Ishikawa (cell line): ENCODE results near the gene C14orf119.

Source experiments
- CEBPB ChIP-seq: IDR thresholded peaks from 2 replicates; pipeline ENCODE4 v1.6.1; 2012
- CREB1 ChIP-seq: IDR thresholded peaks from 2 replicates; pipeline ENCODE4 v1.6.1; 2012; ENCODE audit warnings: low read depth
- EGR1 ChIP-seq: IDR thresholded peaks from 2 replicates; pipeline ENCODE4 v1.6.1; 2012
- EP300 ChIP-seq: IDR thresholded peaks from 2 replicates; pipeline ENCODE4 v1.6.1; 2012; ENCODE audit warnings: borderline replicate concordance
- FOXM1 ChIP-seq: IDR thresholded peaks from 2 replicates; pipeline ENCODE4 v1.6.1; 2012; ENCODE audit warnings: low read depth, borderline replicate concordance
- NFIC ChIP-seq: IDR thresholded peaks from 2 replicates; pipeline ENCODE4 v1.6.1; 2012
- RAD21 ChIP-seq: IDR thresholded peaks from 2 replicates; pipeline ENCODE4 v1.6.1; 2012; ENCODE audit warnings: low read depth
- TAF1 ChIP-seq: IDR thresholded peaks from 2 replicates; pipeline ENCODE4 v1.6.1; 2012; ENCODE audit warnings: low read depth, mild to moderate bottlenecking
- TCF12 ChIP-seq: IDR thresholded peaks from 2 replicates; pipeline ENCODE4 v1.6.1; 2012; ENCODE audit warnings: low read depth
- TEAD4 ChIP-seq: IDR thresholded peaks from 2 replicates; pipeline ENCODE4 v1.6.1; 2012
- YY1 ChIP-seq: IDR thresholded peaks from 2 replicates; pipeline ENCODE4 v1.6.1; 2012; ENCODE audit warnings: low read depth
- ZBTB7A ChIP-seq: IDR thresholded peaks from 2 replicates; pipeline ENCODE4 v1.6.1; 2012; ENCODE audit warnings: low read depth
- TF ChIP-seq, protein P1 (sequence below): IDR thresholded peaks from 2 replicates; pipeline ENCODE4 v1.6.1; 2012
- TF ChIP-seq, protein P2 (sequence below): IDR thresholded peaks from 2 replicates; pipeline ENCODE4 v1.6.1; 2012
- TF ChIP-seq, protein P3 (sequence below): IDR thresholded peaks from 2 replicates; pipeline ENCODE4 v1.6.1; 2012; ENCODE audit warnings: low read depth, mild to moderate bottlenecking

C14orf119 gene

DNA sequence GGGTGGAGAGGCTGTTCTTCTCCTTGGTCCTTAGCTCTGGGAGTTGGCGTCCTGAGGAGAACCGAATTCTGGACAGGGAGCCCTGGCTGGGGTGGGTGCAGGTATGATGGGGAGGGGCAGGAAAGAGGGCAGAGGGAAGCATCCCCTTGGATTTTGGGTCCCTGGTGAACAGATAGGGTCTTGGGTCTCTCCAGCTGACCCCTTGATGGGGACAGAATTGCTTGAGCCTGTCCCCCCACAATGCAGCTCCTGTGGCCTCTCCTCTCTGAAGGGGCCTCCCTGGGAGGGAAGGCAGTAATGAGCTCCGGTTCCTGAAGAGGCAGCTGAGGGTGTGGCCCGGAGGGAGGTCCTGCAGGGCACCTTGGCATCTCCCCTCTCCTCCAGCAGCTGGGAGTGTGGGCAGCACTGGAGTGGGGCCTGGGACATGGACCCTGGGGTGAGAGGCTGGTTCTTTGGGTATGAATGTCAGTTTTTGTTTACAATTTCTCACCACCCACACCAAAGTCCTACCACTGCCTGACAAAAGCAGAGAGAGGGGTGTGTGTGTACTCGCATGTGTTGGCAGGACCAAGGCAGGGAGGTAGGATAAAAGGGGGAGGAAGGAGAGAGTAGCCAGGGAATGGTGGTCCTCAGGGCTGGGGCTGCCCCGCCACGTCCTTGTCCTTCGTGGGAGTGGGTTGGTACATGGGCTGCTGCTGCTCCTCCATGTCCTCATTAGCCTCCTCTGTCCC lies 31.4 kb downstream of the C14orf119 start:
- TF ChIP-seq YY1: no peak

DNA sequence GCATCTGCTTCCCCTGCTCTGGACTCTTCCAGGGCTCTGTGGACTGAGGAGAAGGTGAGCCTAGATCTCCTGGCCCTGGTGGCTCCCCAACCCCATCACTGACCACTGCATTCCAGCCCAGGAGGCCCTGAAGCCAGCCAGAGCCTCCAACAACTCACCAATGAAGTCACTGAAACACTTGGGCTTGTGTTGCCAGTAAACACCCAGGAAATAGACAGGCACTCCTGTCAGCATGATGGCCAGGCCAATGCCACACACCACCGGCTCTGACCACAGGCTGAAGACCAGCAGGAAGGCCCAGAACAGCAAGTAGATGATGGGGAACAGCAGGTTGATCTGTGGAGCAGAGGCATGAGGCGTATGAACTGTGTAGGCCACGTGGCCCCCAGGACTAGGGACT lies 32.6 kb downstream of the C14orf119 start:
- TF ChIP-seq EGR1: no peak
- TF ChIP-seq NFIC: no peak
- no peak for TF ChIP-seq TCF12
- TF ChIP-seq EP300: no peak
- TF ChIP-seq YY1: no peak
- TF ChIP-seq, protein P1, sequence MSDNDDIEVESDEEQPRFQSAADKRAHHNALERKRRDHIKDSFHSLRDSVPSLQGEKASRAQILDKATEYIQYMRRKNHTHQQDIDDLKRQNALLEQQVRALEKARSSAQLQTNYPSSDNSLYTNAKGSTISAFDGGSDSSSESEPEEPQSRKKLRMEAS: no peak
- no peak for TF ChIP-seq TEAD4
- TF ChIP-seq CEBPB: no peak
- TF ChIP-seq, protein P2, sequence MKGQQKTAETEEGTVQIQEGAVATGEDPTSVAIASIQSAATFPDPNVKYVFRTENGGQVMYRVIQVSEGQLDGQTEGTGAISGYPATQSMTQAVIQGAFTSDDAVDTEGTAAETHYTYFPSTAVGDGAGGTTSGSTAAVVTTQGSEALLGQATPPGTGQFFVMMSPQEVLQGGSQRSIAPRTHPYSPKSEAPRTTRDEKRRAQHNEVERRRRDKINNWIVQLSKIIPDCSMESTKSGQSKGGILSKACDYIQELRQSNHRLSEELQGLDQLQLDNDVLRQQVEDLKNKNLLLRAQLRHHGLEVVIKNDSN: no peak

DNA sequence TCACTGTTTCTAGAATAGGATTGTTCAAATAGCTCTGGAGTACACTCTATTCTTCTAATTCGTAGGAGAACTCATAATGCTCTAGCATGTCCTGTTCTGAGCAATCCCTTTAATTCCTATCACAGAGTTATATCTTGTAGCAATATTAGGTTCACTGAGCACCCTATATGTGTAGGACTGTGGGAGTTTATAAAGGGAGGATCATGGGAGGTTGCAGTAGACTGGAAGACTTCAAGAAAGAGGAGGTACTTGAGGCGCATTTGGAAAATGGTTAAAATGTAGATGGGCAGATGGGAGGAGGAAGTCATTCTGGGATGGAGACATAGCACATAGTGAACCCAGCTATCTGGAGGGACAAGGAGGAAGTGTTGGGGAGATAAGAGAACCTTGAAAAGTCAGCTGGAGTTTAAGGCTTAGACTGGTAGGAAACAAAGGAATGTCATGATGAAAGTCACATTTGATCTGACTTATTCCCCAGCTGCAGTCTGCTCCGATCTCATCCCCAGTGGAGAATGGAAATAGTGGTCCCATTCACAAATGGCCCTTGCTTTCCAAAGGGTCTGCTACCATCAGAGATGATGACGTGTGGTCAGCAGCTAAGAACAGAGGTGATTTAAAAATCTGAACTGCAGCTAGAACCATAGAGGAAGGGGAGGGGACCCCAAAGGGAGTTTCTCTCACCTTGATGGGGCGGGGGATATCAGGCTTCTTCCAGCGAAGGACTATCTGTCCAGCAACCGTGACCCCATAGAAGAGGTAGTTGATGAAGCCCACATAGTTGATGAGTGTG lies 33.9 kb downstream of the C14orf119 start:
- TF ChIP-seq ZBTB7A: no peak
- TF ChIP-seq, protein P3, sequence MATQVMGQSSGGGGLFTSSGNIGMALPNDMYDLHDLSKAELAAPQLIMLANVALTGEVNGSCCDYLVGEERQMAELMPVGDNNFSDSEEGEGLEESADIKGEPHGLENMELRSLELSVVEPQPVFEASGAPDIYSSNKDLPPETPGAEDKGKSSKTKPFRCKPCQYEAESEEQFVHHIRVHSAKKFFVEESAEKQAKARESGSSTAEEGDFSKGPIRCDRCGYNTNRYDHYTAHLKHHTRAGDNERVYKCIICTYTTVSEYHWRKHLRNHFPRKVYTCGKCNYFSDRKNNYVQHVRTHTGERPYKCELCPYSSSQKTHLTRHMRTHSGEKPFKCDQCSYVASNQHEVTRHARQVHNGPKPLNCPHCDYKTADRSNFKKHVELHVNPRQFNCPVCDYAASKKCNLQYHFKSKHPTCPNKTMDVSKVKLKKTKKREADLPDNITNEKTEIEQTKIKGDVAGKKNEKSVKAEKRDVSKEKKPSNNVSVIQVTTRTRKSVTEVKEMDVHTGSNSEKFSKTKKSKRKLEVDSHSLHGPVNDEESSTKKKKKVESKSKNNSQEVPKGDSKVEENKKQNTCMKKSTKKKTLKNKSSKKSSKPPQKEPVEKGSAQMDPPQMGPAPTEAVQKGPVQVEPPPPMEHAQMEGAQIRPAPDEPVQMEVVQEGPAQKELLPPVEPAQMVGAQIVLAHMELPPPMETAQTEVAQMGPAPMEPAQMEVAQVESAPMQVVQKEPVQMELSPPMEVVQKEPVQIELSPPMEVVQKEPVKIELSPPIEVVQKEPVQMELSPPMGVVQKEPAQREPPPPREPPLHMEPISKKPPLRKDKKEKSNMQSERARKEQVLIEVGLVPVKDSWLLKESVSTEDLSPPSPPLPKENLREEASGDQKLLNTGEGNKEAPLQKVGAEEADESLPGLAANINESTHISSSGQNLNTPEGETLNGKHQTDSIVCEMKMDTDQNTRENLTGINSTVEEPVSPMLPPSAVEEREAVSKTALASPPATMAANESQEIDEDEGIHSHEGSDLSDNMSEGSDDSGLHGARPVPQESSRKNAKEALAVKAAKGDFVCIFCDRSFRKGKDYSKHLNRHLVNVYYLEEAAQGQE: no peak
- TF ChIP-seq, protein P1: no peak
- TF ChIP-seq EP300: no peak
- no peak for TF ChIP-seq EGR1
- TF ChIP-seq CREB1: no peak
- no peak for TF ChIP-seq NFIC
- TF ChIP-seq YY1: no peak
- TF ChIP-seq TEAD4: no peak
- TF ChIP-seq TCF12: no peak

DNA sequence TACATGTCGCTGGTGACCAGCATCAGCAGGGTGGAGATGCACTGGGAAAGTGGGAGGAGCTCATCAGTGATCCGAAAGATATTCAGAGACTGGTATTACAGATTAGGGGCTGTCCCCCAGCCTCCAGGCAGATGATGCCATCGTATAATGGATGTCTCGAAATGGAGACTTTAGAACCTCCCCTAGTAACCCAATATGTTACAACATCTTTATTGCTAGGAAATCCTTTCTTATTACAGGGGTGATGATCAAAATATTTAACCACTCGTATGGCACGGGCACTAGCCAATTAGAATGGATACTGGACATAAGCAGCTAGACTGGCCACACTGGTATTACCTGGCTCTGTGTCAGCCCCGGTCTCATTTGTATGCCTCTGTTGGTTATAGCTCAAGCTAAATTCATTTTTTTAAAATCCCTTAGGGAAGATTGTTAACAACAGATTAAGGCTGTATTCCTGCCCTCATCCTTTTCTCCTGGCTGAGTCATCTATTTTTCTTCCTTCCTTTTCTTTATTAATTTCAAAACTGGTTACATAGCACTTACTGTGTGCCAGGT lies 34.5 kb downstream of the C14orf119 start:
- TF ChIP-seq TAF1 (no peak), CEBPB (no peak), EP300 (no peak)
- TF ChIP-seq, protein P1: no peak

DNA sequence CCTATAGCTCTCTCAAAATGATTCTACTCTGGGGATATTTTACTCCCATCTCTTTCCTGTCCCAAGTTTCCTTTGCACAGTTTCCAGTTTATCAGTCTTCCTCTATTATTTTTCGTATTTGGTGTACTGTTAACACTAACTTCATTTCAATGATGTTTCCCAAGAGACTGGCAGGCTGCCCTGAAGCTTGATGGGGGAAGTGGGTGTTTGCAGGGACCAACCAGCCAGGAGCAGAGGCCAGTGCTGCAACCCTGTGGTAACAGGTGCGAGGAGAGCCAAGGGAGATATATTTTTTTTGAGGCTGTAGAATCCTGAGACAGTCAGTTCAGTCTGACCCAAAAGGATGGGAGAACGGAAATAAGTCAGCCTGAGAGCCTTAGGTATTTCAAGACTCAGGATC lies 35.6 kb downstream of the C14orf119 start:
- no peak for TF ChIP-seq CREB1
- TF ChIP-seq FOXM1: no peak
- TF ChIP-seq, protein P2: no peak
- TF ChIP-seq, protein P1: no peak
- TF ChIP-seq ZBTB7A: no peak
- no peak for TF ChIP-seq EP300
- TF ChIP-seq, protein P3: no peak
- no peak for TF ChIP-seq NFIC
- no peak for TF ChIP-seq TCF12
- TF ChIP-seq YY1: no peak
- no peak for TF ChIP-seq TAF1
- no peak for TF ChIP-seq CEBPB
- no peak for TF ChIP-seq EGR1
- no peak for TF ChIP-seq TEAD4

DNA sequence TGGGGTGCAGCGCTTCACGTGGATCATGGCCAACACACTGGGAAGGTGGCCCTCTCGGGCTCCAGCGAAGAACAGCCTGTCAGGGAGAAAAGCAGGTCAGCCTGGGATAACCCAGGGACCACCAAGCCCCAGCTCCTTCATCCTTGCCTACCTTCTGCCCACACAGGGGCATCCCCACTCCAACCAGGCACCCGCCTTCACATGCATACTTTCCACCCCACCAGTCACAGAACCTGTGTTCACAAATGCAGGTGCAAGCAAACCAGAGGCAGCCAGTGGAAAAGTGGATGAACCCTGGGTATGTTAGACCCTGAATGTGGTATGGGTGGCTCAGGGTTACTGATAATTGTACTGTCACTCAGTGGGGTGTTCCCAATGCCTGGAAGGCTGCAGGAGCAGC lies 36.2 kb downstream of the C14orf119 start:
- TF ChIP-seq ZBTB7A (no peak), EGR1 (no peak), EP300 (no peak), YY1 (no peak), CEBPB (no peak), RAD21 (no peak), TEAD4 (no peak), FOXM1 (no peak), CREB1 (no peak), NFIC (no peak), TCF12 (no peak), TAF1 (no peak)
- TF ChIP-seq, protein P1: no peak
- TF ChIP-seq, protein P2: no peak
- TF ChIP-seq, protein P3: no peak
